MM.1S (cell line): Measurements from ENCODE around the gene CELF4.

Experiments
- DNase-seq: peaks from one replicate; pipeline ENCODE4 v3.0.0-alpha.2; 2015
- H2AFZ ChIP-seq: fragments of 300-600 bp; sonication (generic); 2 replicates; pipeline ENCODE4 v1.6.0; 2016; ENCODE audit warnings: antibody characterized with exemption, low read length
- H3F3A ChIP-seq: fragments of 300-600 bp; sonication (generic); 2 replicates; pipeline ENCODE4 v1.6.1; 2016; ENCODE audit warnings: mild to moderate bottlenecking, antibody characterized with exemption, low read length, moderate library complexity, mixed read lengths; ENCODE audit not compliant: insufficient read depth
- H3K27ac ChIP-seq: fragments of 300-600 bp; sonication (generic); 2 replicates; pipeline ENCODE4 v1.5.1; 2016; ENCODE audit warnings: mild to moderate bottlenecking, low read length
- H3K27me3 ChIP-seq: fragments of 300-600 bp; sonication (generic); replicated peaks from 2 replicates; pipeline ENCODE4 v1.6.0; 2016; ENCODE audit warnings: low read length; ENCODE audit not compliant: insufficient read depth
- H3K36me3 ChIP-seq: fragments of 300-600 bp; sonication (generic); replicated peaks from 2 replicates; pipeline ENCODE4 v1.6.1; 2016; ENCODE audit warnings: mild to moderate bottlenecking, low read length, mixed read lengths; ENCODE audit not compliant: insufficient read depth
- H3K4me1 ChIP-seq: fragments of 300-600 bp; sonication (generic); 2 replicates; pipeline ENCODE4 v1.6.1; 2016; ENCODE audit warnings: low read length, mixed read lengths
- H3K4me2 ChIP-seq: fragments of 300-600 bp; sonication (generic); 2 replicates; pipeline ENCODE4 v1.6.0; 2016; ENCODE audit warnings: low read depth, low read length
- H3K4me3 ChIP-seq: fragments of 300-600 bp; sonication (generic); 2 replicates; pipeline ENCODE4 v1.5.1; 2016; ENCODE audit warnings: low read length, mixed read lengths
- H3K79me2 ChIP-seq: fragments of 300-600 bp; sonication (generic); 2 replicates; pipeline ENCODE4 v1.6.1; 2016; ENCODE audit warnings: mixed run types, low read length, mixed read lengths
- H3K9ac ChIP-seq: fragments of 300-600 bp; sonication (generic); 2 replicates; pipeline ENCODE4 v1.6.1; 2016; ENCODE audit warnings: low read length, mixed read lengths
- H3K9me2 ChIP-seq: fragments of 300-600 bp; sonication (generic); replicated peaks from 2 replicates; pipeline ENCODE4 v1.6.1; 2016; ENCODE audit warnings: mild to moderate bottlenecking, low read length, mixed read lengths; ENCODE audit not compliant: insufficient read depth
- H3K9me3 ChIP-seq: fragments of 300-600 bp; sonication (generic); replicated peaks from 2 replicates; pipeline ENCODE4 v1.6.1; 2016; ENCODE audit warnings: mild to moderate bottlenecking, low read length, mixed read lengths; ENCODE audit not compliant: insufficient read depth
- H4K20me1 ChIP-seq: fragments of 300-600 bp; sonication (generic); 2 replicates; pipeline ENCODE4 v1.6.1; 2016; ENCODE audit warnings: mild to moderate bottlenecking, low read length, moderate library complexity, mixed read lengths; ENCODE audit not compliant: insufficient read depth
- CTCF ChIP-seq: fragments of 300-600 bp; sonication (generic); IDR thresholded peaks from 2 replicates; pipeline ENCODE4 v1.5.1; 2016; ENCODE audit warnings: antibody characterized with exemption, low read length, mixed read lengths
- EZH2 ChIP-seq: fragments of 300-600 bp; sonication (generic); optimal IDR thresholded peaks from 2 replicates; pipeline ENCODE3; 2017; ENCODE audit warnings: low read depth, mild to moderate bottlenecking, antibody characterized with exemption, low read length, mixed read lengths
- EZH2phosphoT487 ChIP-seq: fragments of 300-600 bp; sonication (generic); IDR thresholded peaks from 2 replicates; pipeline ENCODE4 v1.6.1; 2018; ENCODE audit warnings: antibody characterized with exemption, low read length

CELF4 gene

GRCh38 chr18:37590346-37590745, 24.7 kb upstream of the CELF4 start:
- Histone ChIP-seq H2AFZ (no peak overlapping the region), H3K79me2 (no peaks in the 10 kb centered on the region), H3K36me3 (no peaks in the 10 kb centered on the region), H4K20me1 (no peaks in the 10 kb centered on the region), H3K9me3 (no peaks in the 10 kb centered on the region), H3K4me2 (no peak overlapping the region), H3K9ac (no peak overlapping the region), H3K27ac (no peak overlapping the region), H3K4me3 (no peak overlapping the region), H3K27me3 (no peaks in the 10 kb centered on the region), H3K9me2 (no peaks in the 10 kb centered on the region), H3F3A (no peaks in the 10 kb centered on the region), H3K4me1 (no peaks in the 10 kb centered on the region)
- DNase-seq = no peak
- TF ChIP-seq CTCF = no peak
- TF ChIP-seq EZH2phosphoT487 = no peak
- TF ChIP-seq EZH2 = no peak

DNA sequence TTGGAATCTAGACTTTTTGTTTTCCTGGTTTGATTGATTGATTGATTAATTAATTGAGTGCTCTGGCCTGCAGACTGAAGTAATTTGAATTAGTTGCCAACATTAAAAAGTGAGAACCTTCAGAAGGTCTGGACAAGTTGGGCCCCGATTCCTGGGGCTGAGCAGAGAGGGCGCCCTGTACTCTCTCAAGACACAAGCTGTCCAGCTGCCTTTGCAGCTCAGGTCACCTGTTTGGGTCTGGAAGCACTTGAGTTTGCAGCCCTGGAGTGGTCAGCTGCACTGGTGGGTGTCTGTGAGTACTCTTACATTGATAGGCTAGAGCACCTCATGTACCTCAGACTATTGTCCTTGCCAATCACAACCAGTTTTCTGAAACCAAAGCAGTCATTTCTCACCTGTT, 22.7 kb upstream of the CELF4 start:
- H3K9me3 ChIP-seq = no peaks in the 10 kb centered on the region
- H3K9me2 ChIP-seq = no peaks in the 10 kb centered on the region
- no peak overlapping the region for H3K4me3 ChIP-seq
- no peak overlapping the region for H3K27ac ChIP-seq
- H3K4me2 ChIP-seq = no peak overlapping the region
- no peak for TF ChIP-seq EZH2
- no peak for TF ChIP-seq EZH2phosphoT487
- no peak for TF ChIP-seq CTCF
- DNase-seq = no peak
- H3K79me2 ChIP-seq = no peaks in the 10 kb centered on the region
- H3F3A ChIP-seq = no peaks in the 10 kb centered on the region
- no peak overlapping the region for H3K9ac ChIP-seq
- H3K27me3 ChIP-seq = no peaks in the 10 kb centered on the region
- H4K20me1 ChIP-seq = no peaks in the 10 kb centered on the region
- H3K4me1 ChIP-seq = no peaks in the 10 kb centered on the region
- H2AFZ ChIP-seq = no peak overlapping the region
- H3K36me3 ChIP-seq = no peaks in the 10 kb centered on the region

- TF ChIP-seq EZH2 = no peak
- no peak for TF ChIP-seq CTCF
- TF ChIP-seq EZH2phosphoT487 = no peak
- no peaks in the 10 kb centered on the region for H3K79me2 ChIP-seq
- H2AFZ ChIP-seq = no peak overlapping the region
- no peaks in the 10 kb centered on the region for H3K36me3 ChIP-seq
- H3K9ac ChIP-seq = no peak overlapping the region
- H3K4me3 ChIP-seq = no peak overlapping the region
- H3K27ac ChIP-seq = no peak overlapping the region
- H3K4me2 ChIP-seq = no peak overlapping the region
- H4K20me1 ChIP-seq = no peaks in the 10 kb centered on the region
- H3K4me1 ChIP-seq = no peaks in the 10 kb centered on the region
- no peaks in the 10 kb centered on the region for H3K27me3 ChIP-seq
- no peaks in the 10 kb centered on the region for H3K9me3 ChIP-seq
- no peak for DNase-seq
- H3K9me2 ChIP-seq = no peaks in the 10 kb centered on the region
- H3F3A ChIP-seq = no peaks in the 10 kb centered on the region
Measured at GRCh38 chr18:37586656-37587225, 21.1 kb upstream of the CELF4 start.
